H9 (cell line): ENCODE results near the gene PTPN2. TPM values are rescaled to one million over a fixed set of nuclear protein-coding genes. Genes with fewer than 3 reads are reported as not detected.

Experiments used
- DNase-seq: peaks from one replicate; pipeline ENCODE4 v3.0.0-alpha.2; 2017
- H2AFZ ChIP-seq: one replicate; pipeline ENCODE4 v1.6.1; 2013; ENCODE audit warnings: mild to moderate bottlenecking, low read length, control low read depth, moderate library complexity
- H2AK5ac ChIP-seq: 2 replicates; pipeline ENCODE4 v1.6.1; 2013; ENCODE audit warnings: low read length, control low read depth, mixed read lengths; ENCODE audit not compliant: insufficient read length
- H2BK120ac ChIP-seq: one replicate; pipeline ENCODE4 v1.6.1; 2013; ENCODE audit warnings: low read depth, mild to moderate bottlenecking, low read length, control low read depth, inconsistent platforms; ENCODE audit not compliant: poor library complexity, severe bottlenecking
- H2BK12ac ChIP-seq: 2 replicates; pipeline ENCODE4 v1.6.1; 2013; ENCODE audit warnings: low read length, control low read depth, mixed read lengths, low read depth; ENCODE audit not compliant: insufficient read length
- H2BK15ac ChIP-seq: 2 replicates; pipeline ENCODE4 v1.6.1; 2013; ENCODE audit warnings: low read depth, low read length, control low read depth
- H2BK20ac ChIP-seq: one replicate; pipeline ENCODE4 v1.6.1; 2013; ENCODE audit warnings: low read depth, mild to moderate bottlenecking, low read length, control low read depth, inconsistent platforms; ENCODE audit not compliant: poor library complexity, severe bottlenecking
- H2BK5ac ChIP-seq: 2 replicates; pipeline ENCODE4 v1.6.1; 2013; ENCODE audit warnings: low read length, control low read depth, mixed read lengths; ENCODE audit not compliant: insufficient read length
- H3K14ac ChIP-seq: 2 replicates; pipeline ENCODE4 v1.6.1; 2013; ENCODE audit warnings: low read length, control low read depth; ENCODE audit not compliant: insufficient read depth
- H3K18ac ChIP-seq: 2 replicates; pipeline ENCODE4 v1.6.1; 2013; ENCODE audit warnings: low read depth, mild to moderate bottlenecking, mixed read lengths, low read length, control low read depth; ENCODE audit not compliant: insufficient read length
- H3K23ac ChIP-seq: 2 replicates; pipeline ENCODE4 v1.6.1; 2013; ENCODE audit warnings: low read length, control low read depth, mixed read lengths, low read depth; ENCODE audit not compliant: insufficient read length
- H3K23me2 ChIP-seq: 2 replicates; pipeline ENCODE4 v1.6.1; 2013; ENCODE audit warnings: low read depth, mild to moderate bottlenecking, mixed read lengths, low read length, control low read depth; ENCODE audit not compliant: insufficient read length, poor library complexity, severe bottlenecking
- H3K27ac ChIP-seq: 2 replicates; pipeline ENCODE4 v1.5.1; 2013; ENCODE audit warnings: low read length, control low read depth, mixed read lengths, low read depth; ENCODE audit not compliant: insufficient read length
- H3K27me3 ChIP-seq: 2 replicates; pipeline ENCODE4 v1.6.1; 2013; ENCODE audit warnings: low read length, control low read depth, inconsistent platforms; ENCODE audit not compliant: insufficient read depth
- H3K4ac ChIP-seq: 2 replicates; pipeline ENCODE4 v1.6.1; 2013; ENCODE audit warnings: low read depth, mild to moderate bottlenecking, control low read depth, inconsistent platforms, low read length, moderate library complexity
- H3K4me1 ChIP-seq: 2 replicates; pipeline ENCODE4 v1.6.1; 2013; ENCODE audit warnings: low read length, control low read depth, inconsistent platforms; ENCODE audit not compliant: insufficient read depth
- H3K4me2 ChIP-seq: 2 replicates; pipeline ENCODE4 v1.6.1; 2013; ENCODE audit warnings: low read length, control low read depth, mixed read lengths; ENCODE audit not compliant: insufficient read length, insufficient read depth
- H3K56ac ChIP-seq: 2 replicates; pipeline ENCODE4 v1.6.1; 2013; ENCODE audit warnings: low read depth, mild to moderate bottlenecking, mixed read lengths, low read length, control low read depth; ENCODE audit not compliant: insufficient read length
- H3K79me1 ChIP-seq: 2 replicates; pipeline ENCODE4 v1.6.1; 2013; ENCODE audit warnings: low read depth, mild to moderate bottlenecking, moderate library complexity, low read length, control low read depth, inconsistent platforms; ENCODE audit not compliant: insufficient read depth, poor library complexity, severe bottlenecking
- H3K79me2 ChIP-seq: 2 replicates; pipeline ENCODE4 v1.6.1; 2013; ENCODE audit warnings: low read length, control low read depth, inconsistent platforms; ENCODE audit not compliant: insufficient read depth
- H3K9ac ChIP-seq: 2 replicates; pipeline ENCODE4 v1.6.1; 2013; ENCODE audit warnings: low read length, control low read depth, mixed read lengths; ENCODE audit not compliant: insufficient read length; ENCODE audit errors: extremely low read depth
- H3K9me3 ChIP-seq: one replicate; pipeline ENCODE4 v1.6.1; 2013; ENCODE audit warnings: low read depth, low read length, inconsistent platforms; ENCODE audit not compliant: control insufficient read depth
- H3T11ph ChIP-seq: one replicate; pipeline ENCODE4 v1.6.1; 2013; ENCODE audit warnings: mild to moderate bottlenecking, low read length, control low read depth, inconsistent platforms
- H4K20me1 ChIP-seq: one replicate; pipeline ENCODE4 v1.6.1; 2013; ENCODE audit not compliant: control insufficient read depth, insufficient read length, insufficient read depth
- H4K5ac ChIP-seq: 2 replicates; pipeline ENCODE4 v1.6.1; 2013; ENCODE audit warnings: low read depth, mild to moderate bottlenecking, mixed read lengths, low read length, control low read depth; ENCODE audit not compliant: insufficient read length
- H4K8ac ChIP-seq: replicated peaks from 2 replicates; pipeline ENCODE4 v1.6.1; 2013; ENCODE audit warnings: low read length, control low read depth, mixed read lengths, low read depth; ENCODE audit not compliant: insufficient read length
- H4K91ac ChIP-seq: 2 replicates; pipeline ENCODE4 v1.6.1; 2013; ENCODE audit warnings: low read depth, mild to moderate bottlenecking, moderate library complexity, mixed read lengths, low read length, control low read depth; ENCODE audit not compliant: insufficient read length
- H3K27ac Mint-ChIP-seq, 3 experiments: 2 replicates in 2 of 3; 3 replicates in 1 of 3; pipeline ENCODE4 v1.8.0; 2020 to 2021; ENCODE audit warnings: mixed read lengths in 3 of 3, mild to moderate bottlenecking in 1 of 3, moderate library complexity in 1 of 3
- H3K27me3 Mint-ChIP-seq: 2 replicates; pipeline ENCODE4 v1.8.0; 2021; ENCODE audit warnings: low read depth, mild to moderate bottlenecking, moderate library complexity, mixed read lengths
- H3K36me3 Mint-ChIP-seq, 3 experiments: 2 replicates in 2 of 3; 3 replicates in 1 of 3; pipeline ENCODE4 v1.8.0; 2020 to 2021; ENCODE audit warnings: low read depth in 3 of 3, mixed read lengths in 3 of 3; ENCODE audit not compliant: insufficient read depth in 1 of 3
- H3K4me1 Mint-ChIP-seq, 2 experiments: 2 replicates each; pipeline ENCODE4 v1.8.0; 2020; ENCODE audit warnings: mixed read lengths in 2 of 2
- H3K4me3 Mint-ChIP-seq, 2 experiments: 2 replicates in 1 of 2; 3 replicates in 1 of 2; pipeline ENCODE4 v1.8.0; 2020 to 2021; ENCODE audit warnings: mild to moderate bottlenecking in 2 of 2, mixed read lengths in 2 of 2, moderate library complexity in 1 of 2
- H3K9me3 Mint-ChIP-seq, 2 experiments: 2 replicates in 1 of 2; 3 replicates in 1 of 2; pipeline ENCODE4 v1.8.0; 2020; ENCODE audit warnings: mild to moderate bottlenecking in 2 of 2, mixed read lengths in 2 of 2, moderate library complexity in 1 of 2
- CTCF ChIP-seq: fragments of 200-600 bp; sonication (generic); conservative IDR thresholded peaks from 3 replicates; pipeline ENCODE4 v1.8.0; 2021; ENCODE audit warnings: antibody characterized with exemption, mild to moderate bottlenecking
- WGBS: extraction: QIAGEN DNeasy Blood & Tissue Kit; methylation state at CpG from one replicate; pipeline ENCODE4 v1.1.7; 2013; ENCODE audit warnings: missing lambda C conversion rate, low lambda C conversion rate, mixed read lengths; ENCODE audit not compliant: insufficient read length; ENCODE audit errors: extremely low coverage; 5-methylcytosine and 5-hydroxymethylcytosine counted together
- total RNA-seq: library from RNA; stranded (reverse); gene quantifications from 2 replicates; pipeline ENCODE4 v1.2.1, GENCODE V29; 2021

The PTPN2 gene
- total RNA-seq, 1 experiment from 2014 or later, result 48.7 TPM

- no peak overlapping the region for H3K4ac ChIP-seq
- H3K14ac ChIP-seq, result no peak overlapping the region
- H2AFZ ChIP-seq, result no peak overlapping the region
- no peaks in the 10 kb centered on the region for H4K20me1 ChIP-seq
- no peak overlapping the region for H4K91ac ChIP-seq
- WGBS, result no CpG with 5 or more reads among the region's 5 CpGs
- no peak overlapping the region for H4K8ac ChIP-seq
- Mint-ChIP-seq H3K4me3 (no peak overlapping the region), H3K36me3 (no peaks in the 10 kb centered on the region; a peak in 2 of 7 replicates), H3K4me1 (no peaks in the 10 kb centered on the region), H3K9me3 (peaks cover 0 to 5% of the 10 kb centered on the region in 2 experiments; a peak in 2 of 5 replicates), H3K27ac (no peak overlapping the region), H3K27me3 (no peaks in the 10 kb centered on the region)
- no peak overlapping the region for H3K27ac ChIP-seq
- no peak overlapping the region for H2BK120ac ChIP-seq
- no peak overlapping the region for H2BK5ac ChIP-seq
- H3K79me1 ChIP-seq, result no peaks in the 10 kb centered on the region
- H2AK5ac ChIP-seq, result no peak overlapping the region
- no peak overlapping the region for H3K56ac ChIP-seq
- H2BK12ac ChIP-seq, result no peak overlapping the region
- H3K27me3 ChIP-seq, result no peaks in the 10 kb centered on the region
- H3K4me1 ChIP-seq, result no peaks in the 10 kb centered on the region; the same call in 1 of the 2 replicates
- no peak overlapping the region for H4K5ac ChIP-seq
- no peak overlapping the region for H3K9ac ChIP-seq
- H3K9me3 ChIP-seq, result no peaks in the 10 kb centered on the region
- no peak overlapping the region for H3K18ac ChIP-seq
- H3K79me2 ChIP-seq, result no peaks in the 10 kb centered on the region
- no peak for DNase-seq
- H3T11ph ChIP-seq, result no peak overlapping the region
- TF ChIP-seq CTCF, result no peak
- H3K23ac ChIP-seq, result no peak overlapping the region
- no peak overlapping the region for H3K4me2 ChIP-seq
- no peak overlapping the region for H2BK20ac ChIP-seq
- H2BK15ac ChIP-seq, result no peak overlapping the region
- H3K23me2 ChIP-seq, result no peaks in the 10 kb centered on the region
Observed at GRCh38 chr18:12773369-12773768, 110.7 kb downstream of the PTPN2 start.
